H9 (cell line): Measurements from ENCODE around the gene PES1. TPM values are rescaled to one million over a fixed set of nuclear protein-coding genes. Genes with fewer than 3 reads are reported as not detected.

Source experiments
- DNase-seq: peaks from one replicate; pipeline ENCODE4 v3.0.0-alpha.2; 2017
- H2AFZ ChIP-seq: one replicate; pipeline ENCODE4 v1.6.1; 2013; ENCODE audit warnings: mild to moderate bottlenecking, low read length, control low read depth, moderate library complexity
- H2AK5ac ChIP-seq: 2 replicates; pipeline ENCODE4 v1.6.1; 2013; ENCODE audit warnings: low read length, control low read depth, mixed read lengths; ENCODE audit not compliant: insufficient read length
- H2BK120ac ChIP-seq: one replicate; pipeline ENCODE4 v1.6.1; 2013; ENCODE audit warnings: low read depth, mild to moderate bottlenecking, low read length, control low read depth, inconsistent platforms; ENCODE audit not compliant: poor library complexity, severe bottlenecking
- H2BK12ac ChIP-seq: 2 replicates; pipeline ENCODE4 v1.6.1; 2013; ENCODE audit warnings: low read length, control low read depth, mixed read lengths, low read depth; ENCODE audit not compliant: insufficient read length
- H2BK15ac ChIP-seq: 2 replicates; pipeline ENCODE4 v1.6.1; 2013; ENCODE audit warnings: low read depth, low read length, control low read depth
- H2BK20ac ChIP-seq: one replicate; pipeline ENCODE4 v1.6.1; 2013; ENCODE audit warnings: low read depth, mild to moderate bottlenecking, low read length, control low read depth, inconsistent platforms; ENCODE audit not compliant: poor library complexity, severe bottlenecking
- H2BK5ac ChIP-seq: 2 replicates; pipeline ENCODE4 v1.6.1; 2013; ENCODE audit warnings: low read length, control low read depth, mixed read lengths; ENCODE audit not compliant: insufficient read length
- H3K14ac ChIP-seq: 2 replicates; pipeline ENCODE4 v1.6.1; 2013; ENCODE audit warnings: low read length, control low read depth; ENCODE audit not compliant: insufficient read depth
- H3K18ac ChIP-seq: 2 replicates; pipeline ENCODE4 v1.6.1; 2013; ENCODE audit warnings: low read depth, mild to moderate bottlenecking, mixed read lengths, low read length, control low read depth; ENCODE audit not compliant: insufficient read length
- H3K23ac ChIP-seq: 2 replicates; pipeline ENCODE4 v1.6.1; 2013; ENCODE audit warnings: low read length, control low read depth, mixed read lengths, low read depth; ENCODE audit not compliant: insufficient read length
- H3K23me2 ChIP-seq: 2 replicates; pipeline ENCODE4 v1.6.1; 2013; ENCODE audit warnings: low read depth, mild to moderate bottlenecking, mixed read lengths, low read length, control low read depth; ENCODE audit not compliant: insufficient read length, poor library complexity, severe bottlenecking
- H3K27ac ChIP-seq: 2 replicates; pipeline ENCODE4 v1.5.1; 2013; ENCODE audit warnings: low read length, control low read depth, mixed read lengths, low read depth; ENCODE audit not compliant: insufficient read length
- H3K27me3 ChIP-seq: 2 replicates; pipeline ENCODE4 v1.6.1; 2013; ENCODE audit warnings: low read length, control low read depth, inconsistent platforms; ENCODE audit not compliant: insufficient read depth
- H3K4ac ChIP-seq: 2 replicates; pipeline ENCODE4 v1.6.1; 2013; ENCODE audit warnings: low read depth, mild to moderate bottlenecking, control low read depth, inconsistent platforms, low read length, moderate library complexity
- H3K4me1 ChIP-seq: 2 replicates; pipeline ENCODE4 v1.6.1; 2013; ENCODE audit warnings: low read length, control low read depth, inconsistent platforms; ENCODE audit not compliant: insufficient read depth
- H3K4me2 ChIP-seq: 2 replicates; pipeline ENCODE4 v1.6.1; 2013; ENCODE audit warnings: low read length, control low read depth, mixed read lengths; ENCODE audit not compliant: insufficient read length, insufficient read depth
- H3K56ac ChIP-seq: 2 replicates; pipeline ENCODE4 v1.6.1; 2013; ENCODE audit warnings: low read depth, mild to moderate bottlenecking, mixed read lengths, low read length, control low read depth; ENCODE audit not compliant: insufficient read length
- H3K79me1 ChIP-seq: 2 replicates; pipeline ENCODE4 v1.6.1; 2013; ENCODE audit warnings: low read depth, mild to moderate bottlenecking, moderate library complexity, low read length, control low read depth, inconsistent platforms; ENCODE audit not compliant: insufficient read depth, poor library complexity, severe bottlenecking
- H3K79me2 ChIP-seq: 2 replicates; pipeline ENCODE4 v1.6.1; 2013; ENCODE audit warnings: low read length, control low read depth, inconsistent platforms; ENCODE audit not compliant: insufficient read depth
- H3K9ac ChIP-seq: 2 replicates; pipeline ENCODE4 v1.6.1; 2013; ENCODE audit warnings: low read length, control low read depth, mixed read lengths; ENCODE audit not compliant: insufficient read length; ENCODE audit errors: extremely low read depth
- H3K9me3 ChIP-seq: one replicate; pipeline ENCODE4 v1.6.1; 2013; ENCODE audit warnings: low read depth, low read length, inconsistent platforms; ENCODE audit not compliant: control insufficient read depth
- H3T11ph ChIP-seq: one replicate; pipeline ENCODE4 v1.6.1; 2013; ENCODE audit warnings: mild to moderate bottlenecking, low read length, control low read depth, inconsistent platforms
- H4K20me1 ChIP-seq: one replicate; pipeline ENCODE4 v1.6.1; 2013; ENCODE audit not compliant: control insufficient read depth, insufficient read length, insufficient read depth
- H4K5ac ChIP-seq: 2 replicates; pipeline ENCODE4 v1.6.1; 2013; ENCODE audit warnings: low read depth, mild to moderate bottlenecking, mixed read lengths, low read length, control low read depth; ENCODE audit not compliant: insufficient read length
- H4K8ac ChIP-seq: replicated peaks from 2 replicates; pipeline ENCODE4 v1.6.1; 2013; ENCODE audit warnings: low read length, control low read depth, mixed read lengths, low read depth; ENCODE audit not compliant: insufficient read length
- H4K91ac ChIP-seq: 2 replicates; pipeline ENCODE4 v1.6.1; 2013; ENCODE audit warnings: low read depth, mild to moderate bottlenecking, moderate library complexity, mixed read lengths, low read length, control low read depth; ENCODE audit not compliant: insufficient read length
- H3K27ac Mint-ChIP-seq, 3 experiments: 2 replicates in 2 of 3; 3 replicates in 1 of 3; pipeline ENCODE4 v1.8.0; 2020 to 2021; ENCODE audit warnings: mixed read lengths in 3 of 3, mild to moderate bottlenecking in 1 of 3, moderate library complexity in 1 of 3
- H3K27me3 Mint-ChIP-seq: 2 replicates; pipeline ENCODE4 v1.8.0; 2021; ENCODE audit warnings: low read depth, mild to moderate bottlenecking, moderate library complexity, mixed read lengths
- H3K36me3 Mint-ChIP-seq, 3 experiments: 2 replicates in 2 of 3; 3 replicates in 1 of 3; pipeline ENCODE4 v1.8.0; 2020 to 2021; ENCODE audit warnings: low read depth in 3 of 3, mixed read lengths in 3 of 3; ENCODE audit not compliant: insufficient read depth in 1 of 3
- H3K4me1 Mint-ChIP-seq, 2 experiments: 2 replicates each; pipeline ENCODE4 v1.8.0; 2020; ENCODE audit warnings: mixed read lengths in 2 of 2
- H3K4me3 Mint-ChIP-seq, 2 experiments: 2 replicates in 1 of 2; 3 replicates in 1 of 2; pipeline ENCODE4 v1.8.0; 2020 to 2021; ENCODE audit warnings: mild to moderate bottlenecking in 2 of 2, mixed read lengths in 2 of 2, moderate library complexity in 1 of 2
- H3K9me3 Mint-ChIP-seq, 2 experiments: 2 replicates in 1 of 2; 3 replicates in 1 of 2; pipeline ENCODE4 v1.8.0; 2020; ENCODE audit warnings: mild to moderate bottlenecking in 2 of 2, mixed read lengths in 2 of 2, moderate library complexity in 1 of 2
- CTCF ChIP-seq: fragments of 200-600 bp; sonication (generic); conservative IDR thresholded peaks from 3 replicates; pipeline ENCODE4 v1.8.0; 2021; ENCODE audit warnings: antibody characterized with exemption, mild to moderate bottlenecking
- WGBS: extraction: QIAGEN DNeasy Blood & Tissue Kit; methylation state at CpG from one replicate; pipeline ENCODE4 v1.1.7; 2013; ENCODE audit warnings: missing lambda C conversion rate, low lambda C conversion rate, mixed read lengths; ENCODE audit not compliant: insufficient read length; ENCODE audit errors: extremely low coverage; 5-methylcytosine and 5-hydroxymethylcytosine counted together
- total RNA-seq: library from RNA; stranded (reverse); gene quantifications from 2 replicates; pipeline ENCODE4 v1.2.1, GENCODE V29; 2021

The PES1 gene
- total RNA-seq, 1 experiment from 2014 or later, result 133 TPM

- no CpG with 5 or more reads among the region's 10 CpGs for WGBS
- H3K14ac ChIP-seq, result 0 out of 2 replicates have a peak overlapping the region, but pooled peaks have one; percentile 6
Measured at GRCh38 chr22:30561402-30562189, 30.1 kb downstream of the PES1 start.

More at GRCh38 chr22:30561402-30562189, 30.1 kb downstream of the PES1 start:
- H3K27me3 Mint-ChIP-seq, result no peaks in the 10 kb centered on the region
- Histone ChIP-seq H2BK20ac (no peak overlapping the region), H3K4me2 (no peak overlapping the region), H2BK15ac (no peak overlapping the region), H2BK120ac (no peak overlapping the region), H2AFZ (no peak overlapping the region), H3T11ph (no peak overlapping the region), H4K20me1 (no peaks in the 10 kb centered on the region), H3K27ac (no peak overlapping the region), H3K79me1 (no peaks in the 10 kb centered on the region), H3K18ac (no peak overlapping the region), H3K4me1 (no peaks in the 10 kb centered on the region), H2AK5ac (no peak overlapping the region), H3K23me2 (no peaks in the 10 kb centered on the region), H4K91ac (no peak overlapping the region), H4K8ac (no peak overlapping the region), H3K9ac (no peak overlapping the region), H4K5ac (no peak overlapping the region), H3K27me3 (no peaks in the 10 kb centered on the region), H2BK12ac (no peak overlapping the region), H3K79me2 (no peaks in the 10 kb centered on the region), H3K4ac (no peak overlapping the region), H3K56ac (no peak overlapping the region), H2BK5ac (no peak overlapping the region), H3K9me3 (no peaks in the 10 kb centered on the region), H3K23ac (no peak overlapping the region)
- H3K9me3 Mint-ChIP-seq, result no peaks in the 10 kb centered on the region
- DNase-seq, result peak; percentile 66
- H3K27ac Mint-ChIP-seq, result peak overlapping the region in 2 of 3 experiments; percentile 32 to 92; a peak in 4 of 7 replicates
- H3K36me3 Mint-ChIP-seq, result no peaks in the 10 kb centered on the region
- peak overlapping the region in 1 of 2 experiments; percentile 17; a peak in 1 of 5 replicates for H3K4me3 Mint-ChIP-seq
- no peak for TF ChIP-seq CTCF
- peaks cover 26 to 33% of the 10 kb centered on the region in 2 experiments for H3K4me1 Mint-ChIP-seq
